Testis (tissue), 3 donors: ENCODE measurements around the gene MATR3. TPM values are rescaled to one million over a fixed set of nuclear protein-coding genes. Genes with fewer than 3 reads are reported as not detected.
"Not testable (repeated sequence)": the region's sequence is repeated elsewhere in the genome, so short reads cannot be mapped to it uniquely, and the experiment has no call there.

Experiments
- DNase-seq: peaks from one replicate; pipeline ENCODE4 v3.0.0-alpha.2; 2019
- H3K27ac ChIP-seq, 2 donors: fragments of 200-600 bp; sonication (generic); one replicate each; pipeline ENCODE4 v1.5.1; 2019
- H3K27me3 ChIP-seq: fragments of 200-600 bp; sonication (generic); one replicate; pipeline ENCODE4 v1.5.1; 2019
- H3K36me3 ChIP-seq: fragments of 200-600 bp; sonication (generic); one replicate; pipeline ENCODE4 v1.5.1; 2017; ENCODE audit warnings: low read depth; ENCODE audit errors: missing control alignments
- H3K4me1 ChIP-seq: fragments of 200-600 bp; sonication (generic); one replicate; pipeline ENCODE4 v1.5.1; 2019
- H3K4me3 ChIP-seq, 2 donors: fragments of 200-600 bp; sonication (generic); one replicate each; pipeline ENCODE4 v1.5.1; 2017 to 2019
- H3K9me3 ChIP-seq: fragments of 200-600 bp; sonication (generic); one replicate; pipeline ENCODE4 v1.5.1; 2017
- POLR2A ChIP-seq: fragments of 450-650 bp; IDR thresholded peaks from one replicate; pipeline ENCODE4 v1.6.1; 2017; ENCODE audit warnings: antibody characterized with exemption, mild to moderate bottlenecking, moderate library complexity
- WGBS, 2 donors: methylation state at CpG; one replicate each; pipeline ENCODE4 v1.1.5; 2018; 5-methylcytosine and 5-hydroxymethylcytosine counted together
- intact Hi-C: fragments of 100-400 bp; cut with DNase I; formaldehyde crosslinking; loops from one replicate; pipeline ENCODE4 v1.15.1; 2023; ENCODE audit warnings: low total_unique reads
- polyA plus RNA-seq: library from polyadenylated mRNA; stranded (reverse); fragments of 350-450 nt; fragmentation: Illumina TruSeq; extraction: RNeasy Lipid Tissue Mini Kit (QIAGEN cat#74804); gene quantifications from one replicate; pipeline ENCODE4 v1.2.3, GENCODE V29; 2014; ENCODE audit warnings: low read depth, low replicate concordance; ENCODE audit not compliant: insufficient read depth
- total RNA-seq, 2 donors: library from RNA; depleted of rRNA; stranded (reverse); fragments of >200 nt; gene quantifications; one replicate each; pipeline ENCODE4 v1.2.3, GENCODE V29; 2016
- TF ChIP-seq, protein P1 (sequence below), 3 experiments: fragments of 450-650 bp in 2 of 3; fragments of 200-600 bp in 1 of 3; sonication (generic) in 1 of 3; IDR thresholded peaks; one replicate each; pipeline ENCODE4 v1.5.1; 2016 to 2019; ENCODE audit warnings: antibody characterized with exemption in 3 of 3, mild to moderate bottlenecking in 2 of 3, moderate library complexity in 1 of 3

MATR3 gene
- total and polyA plus RNA-seq, 3 donors from 2014 or later, result 174 to 248 (median 243) TPM

- Histone ChIP-seq H3K36me3 (no peaks in the 10 kb centered on the region), H3K27ac (no peak overlapping the region), H3K27me3 (no peaks in the 10 kb centered on the region), H3K9me3 (no peaks in the 10 kb centered on the region), H3K4me3 (no peak overlapping the region), H3K4me1 (peaks cover 6% of the 10 kb centered on the region)
- intact Hi-C loops, result no loop called here
- TF ChIP-seq POLR2A, result no peak
- TF ChIP-seq, protein P1, sequence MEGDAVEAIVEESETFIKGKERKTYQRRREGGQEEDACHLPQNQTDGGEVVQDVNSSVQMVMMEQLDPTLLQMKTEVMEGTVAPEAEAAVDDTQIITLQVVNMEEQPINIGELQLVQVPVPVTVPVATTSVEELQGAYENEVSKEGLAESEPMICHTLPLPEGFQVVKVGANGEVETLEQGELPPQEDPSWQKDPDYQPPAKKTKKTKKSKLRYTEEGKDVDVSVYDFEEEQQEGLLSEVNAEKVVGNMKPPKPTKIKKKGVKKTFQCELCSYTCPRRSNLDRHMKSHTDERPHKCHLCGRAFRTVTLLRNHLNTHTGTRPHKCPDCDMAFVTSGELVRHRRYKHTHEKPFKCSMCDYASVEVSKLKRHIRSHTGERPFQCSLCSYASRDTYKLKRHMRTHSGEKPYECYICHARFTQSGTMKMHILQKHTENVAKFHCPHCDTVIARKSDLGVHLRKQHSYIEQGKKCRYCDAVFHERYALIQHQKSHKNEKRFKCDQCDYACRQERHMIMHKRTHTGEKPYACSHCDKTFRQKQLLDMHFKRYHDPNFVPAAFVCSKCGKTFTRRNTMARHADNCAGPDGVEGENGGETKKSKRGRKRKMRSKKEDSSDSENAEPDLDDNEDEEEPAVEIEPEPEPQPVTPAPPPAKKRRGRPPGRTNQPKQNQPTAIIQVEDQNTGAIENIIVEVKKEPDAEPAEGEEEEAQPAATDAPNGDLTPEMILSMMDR (IDR thresholded peaks at IDR 0.05), result no peak
- no peak for DNase-seq
Measured at GRCh38 chr5:139308797-139309196, 15.3 kb downstream of the MATR3 start.

- H3K36me3 ChIP-seq, intact Hi-C loops, H3K9me3 ChIP-seq, H3K4me3 ChIP-seq, H3K27ac ChIP-seq, DNase-seq, H3K4me1 ChIP-seq, H3K27me3 ChIP-seq: not testable (repeated sequence)
- 87 to 89% methylated on average over 9 of the region's 9 CpGs for WGBS, 2 donors
Measured at GRCh38 chr5:139310715-139311186, 17.2 kb downstream of the MATR3 start.

GRCh38 chr5:139312075-139312474, 18.5 kb downstream of the MATR3 start:
- Histone ChIP-seq H3K27me3 (no peaks in the 10 kb centered on the region), H3K9me3 (no peaks in the 10 kb centered on the region), H3K4me1 (peaks cover 9% of the 10 kb centered on the region), H3K27ac (no peak overlapping the region), H3K36me3 (no peaks in the 10 kb centered on the region), H3K4me3 (no peak overlapping the region)
- intact Hi-C loops, result no loop called here
- TF ChIP-seq, protein P1 (IDR thresholded peaks at IDR 0.05), result no peak
- no peak for TF ChIP-seq POLR2A
- no peak for DNase-seq
- 82 to 85% methylated on average over 9 of the region's 9 CpGs for WGBS, 2 donors

- no peak for DNase-seq
- peaks cover 4% of the 10 kb centered on the region for H3K4me1 ChIP-seq
- no peaks in the 10 kb centered on the region for H3K36me3 ChIP-seq
- TF ChIP-seq POLR2A, result no peak
- TF ChIP-seq, protein P1 (IDR thresholded peaks at IDR 0.05), result no peak
- 84 to 95% methylated on average over 1 of the region's 1 CpG for WGBS, 2 donors
- no peak overlapping the region for H3K4me3 ChIP-seq
- H3K27me3 ChIP-seq, result no peaks in the 10 kb centered on the region
- no peak overlapping the region for H3K27ac ChIP-seq
- intact Hi-C loops, result no loop called here
- H3K9me3 ChIP-seq, result no peaks in the 10 kb centered on the region
Measured at GRCh38 chr5:139314276-139314675, 20.7 kb downstream of the MATR3 start.

GRCh38 chr5:139315056-139315615, 21.6 kb downstream of the MATR3 start:
- H3K4me3 ChIP-seq, result no peak overlapping the region
- no peaks in the 10 kb centered on the region for H3K27me3 ChIP-seq
- H3K9me3 ChIP-seq, result no peaks in the 10 kb centered on the region
- peaks cover 4% of the 10 kb centered on the region for H3K4me1 ChIP-seq
- no peak overlapping the region for H3K27ac ChIP-seq
- H3K36me3 ChIP-seq, result no peaks in the 10 kb centered on the region
- WGBS, 2 donors, result 62 to 73% methylated on average over 3 of the region's 3 CpGs
- DNase-seq, result no peak
- no peak for TF ChIP-seq POLR2A
- TF ChIP-seq, protein P1 (IDR thresholded peaks at IDR 0.05), result no peak
- intact Hi-C loops, result no loop called here
